NCI-H526 treated with DMSO at 0.1 percent for 48 hours (cell line): ENCODE results near the gene CAMK4.

Experiments used
- DNase-seq: peaks from one replicate; lab custom pipeline; 2025; lab: John Stamatoyannopoulos, UW

The CAMK4 gene

GRCh38 chr5:111425205-111425604 lies 201.0 kb downstream of the CAMK4 start:
- DNase-seq = no peak

- DNase-seq = no peak
Measured at GRCh38 chr5:111427762-111428161, 203.6 kb downstream of the CAMK4 start.

GRCh38 chr5:111432883-111433536 lies 208.8 kb downstream of the CAMK4 start:
- no peak for DNase-seq

GRCh38 chr5:111434800-111435199 lies 210.6 kb downstream of the CAMK4 start:
- no peak for DNase-seq

- DNase-seq = no peak
Measured at GRCh38 chr5:111439473-111440075, 215.4 kb downstream of the CAMK4 start.

GRCh38 chr5:111447099-111447498 lies 222.9 kb downstream of the CAMK4 start:
- no peak for DNase-seq

GRCh38 chr5:111447822-111448221 lies 223.6 kb downstream of the CAMK4 start:
- no peak for DNase-seq

GRCh38 chr5:111453295-111453694 lies 229.1 kb downstream of the CAMK4 start:
- DNase-seq = no peak

GRCh38 chr5:111453747-111454146 lies 229.6 kb downstream of the CAMK4 start:
- DNase-seq = no peak

GRCh38 chr5:111454198-111454622 lies 230.0 kb downstream of the CAMK4 start:
- no peak for DNase-seq

GRCh38 chr5:111454776-111455175 lies 230.6 kb downstream of the CAMK4 start:
- DNase-seq = no peak

GRCh38 chr5:111461255-111461671 lies 237.1 kb downstream of the CAMK4 start:
- no peak for DNase-seq

- no peak for DNase-seq
Measured at GRCh38 chr5:111461934-111462333, 237.8 kb downstream of the CAMK4 start.

- DNase-seq = no peak
Measured at GRCh38 chr5:111463311-111463710, 239.1 kb downstream of the CAMK4 start.

- no peak for DNase-seq
Measured at GRCh38 chr5:111469293-111469896, 245.2 kb downstream of the CAMK4 start.

- DNase-seq = no peak
Measured at GRCh38 chr5:111469903-111470302, 245.7 kb downstream of the CAMK4 start.

GRCh38 chr5:111472096-111472495 lies 247.9 kb downstream of the CAMK4 start:
- no peak for DNase-seq

GRCh38 chr5:111472579-111472978 lies 248.4 kb downstream of the CAMK4 start:
- DNase-seq = no peak

- DNase-seq = no peak
Measured at GRCh38 chr5:111478266-111478665, 254.1 kb downstream of the CAMK4 start.

GRCh38 chr5:111478898-111479297 lies 254.7 kb downstream of the CAMK4 start:
- no peak for DNase-seq

GRCh38 chr5:111480346-111480745 lies 256.2 kb downstream of the CAMK4 start:
- no peak for DNase-seq

GRCh38 chr5:111486055-111486454 lies 261.9 kb downstream of the CAMK4 start:
- DNase-seq = no peak

- no peak for DNase-seq
Measured at GRCh38 chr5:111486926-111487325, 262.7 kb downstream of the CAMK4 start.

GRCh38 chr5:111488353-111488752 lies 264.2 kb downstream of the CAMK4 start:
- DNase-seq = no peak
